Calu3 (cell line): ENCODE results near the gene STING1. TPM values are rescaled to one million over a fixed set of nuclear protein-coding genes. Genes with fewer than 3 reads are reported as not detected.
"Not testable (repeated sequence)": the region's sequence is repeated elsewhere in the genome, so short reads cannot be mapped to it uniquely, and the experiment has no call there.

Experiments used
- BruUV-seq: library from RNA; stranded (reverse); fragments of 400-500 nt; replicated peaks from 2 replicates; lab custom pipeline; 2021; lab: Mats Ljungman, UMichigan
- CTCF ChIA-PET: fragments of 300-600 bp; sonication (Branson Sonifier 250); formaldehyde crosslinking; loops from one replicate; lab custom pipeline; 2022; ENCODE audit warnings: antibody characterized with exemption; lab: Charles Lee
- DNase-seq: peaks from one replicate; pipeline ENCODE4 v3.0.0; 2022
- H3K27ac Mint-ChIP-seq: one replicate; pipeline ENCODE4 v1.8.0; 2022; ENCODE audit warnings: mixed read lengths; ENCODE audit not compliant: unreplicated experiment
- H3K27me3 Mint-ChIP-seq: one replicate; pipeline ENCODE4 v1.8.0; 2022; ENCODE audit warnings: mixed read lengths; ENCODE audit not compliant: unreplicated experiment
- H3K36me3 Mint-ChIP-seq: one replicate; pipeline ENCODE4 v1.8.0; 2022; ENCODE audit warnings: mild to moderate bottlenecking, moderate library complexity, mixed read lengths; ENCODE audit not compliant: insufficient read depth, unreplicated experiment
- H3K4me1 Mint-ChIP-seq: one replicate; pipeline ENCODE4 v1.8.0; 2022; ENCODE audit warnings: mild to moderate bottlenecking, low read depth, mixed read lengths; ENCODE audit not compliant: unreplicated experiment
- H3K4me3 Mint-ChIP-seq: one replicate; pipeline ENCODE4 v1.8.0; 2022; ENCODE audit warnings: mild to moderate bottlenecking, low read depth, moderate library complexity, mixed read lengths; ENCODE audit not compliant: unreplicated experiment
- H3K9me3 Mint-ChIP-seq: one replicate; pipeline ENCODE4 v1.8.0; 2022; ENCODE audit warnings: low read depth, mixed read lengths; ENCODE audit not compliant: unreplicated experiment
- CTCF ChIP-seq: fragments of 200-600 bp; IDR thresholded peaks from one replicate; pipeline ENCODE4 v1.8.0; 2022; ENCODE audit warnings: antibody characterized with exemption; ENCODE audit not compliant: unreplicated experiment
- intact Hi-C: fragments of 100-400 bp; cut with micrococcal nuclease; formaldehyde crosslinking; loops from one replicate; pipeline ENCODE4 v1.10.0; 2022; ENCODE audit not compliant: unreplicated experiment
- total RNA-seq: library from RNA; stranded (reverse); gene quantifications from 2 replicates; pipeline ENCODE4 v1.2.3, GENCODE V29; 2022

The STING1 gene
- total RNA-seq, 1 experiment from 2014 or later = 34.1 TPM

GRCh38 chr5:139525586-139526308 lies 43.2 kb upstream of the STING1 start:
- peaks cover 22% of the 10 kb centered on the region for H3K4me1 Mint-ChIP-seq
- intact Hi-C loops = loop anchor here (5.0 kb wide), 1 partner anchor 37 kb away; the partner anchor contains the start of gene UBE2D2
- H3K27ac Mint-ChIP-seq, H3K9me3 Mint-ChIP-seq, H3K36me3 Mint-ChIP-seq, H3K27me3 Mint-ChIP-seq, CTCF ChIA-PET, BruUV-seq: not testable (repeated sequence)
- DNase-seq = peak; percentile 13
- H3K4me3 Mint-ChIP-seq = peak overlapping the region; percentile 11

GRCh38 chr5:139524940-139525585 lies 42.5 kb upstream of the STING1 start:
- Mint-ChIP-seq H3K27me3 (no peaks in the 10 kb centered on the region), H3K4me1 (peaks cover 22% of the 10 kb centered on the region), H3K9me3 (no peaks in the 10 kb centered on the region), H3K36me3 (no peaks in the 10 kb centered on the region), H3K4me3 (no peak overlapping the region), H3K27ac (no peak overlapping the region)
- no TSS peak for BruUV-seq
- no peak for TF ChIP-seq CTCF
- no peak for DNase-seq
- CTCF ChIA-PET = interaction anchor here (0.6 kb wide), 1 partner anchor 23 kb away, joined by 3 read pairs; no protein-coding TSS in a partner anchor
- intact Hi-C loops = loop anchor here (5.0 kb wide), 1 partner anchor 37 kb away; the partner anchor contains the start of gene UBE2D2

- no peaks in the 10 kb centered on the region for H3K36me3 Mint-ChIP-seq
- peaks cover 22% of the 10 kb centered on the region for H3K4me1 Mint-ChIP-seq
- no peak for TF ChIP-seq CTCF
- H3K27ac Mint-ChIP-seq = no peak overlapping the region
- intact Hi-C loops = no loop called here
- CTCF ChIA-PET = interaction anchor here (0.6 kb wide), 1 partner anchor 22 kb away, joined by 3 read pairs; no protein-coding TSS in a partner anchor
- H3K27me3 Mint-ChIP-seq = no peaks in the 10 kb centered on the region
- H3K4me3 Mint-ChIP-seq = no peak overlapping the region
- no peaks in the 10 kb centered on the region for H3K9me3 Mint-ChIP-seq
- BruUV-seq = no TSS peak
- DNase-seq = no peak
These were observed 41.9 kb upstream of the STING1 start for GRCh38 chr5:139524446-139524845.

- no peak for DNase-seq
- no TSS peak for BruUV-seq
- H3K4me3 Mint-ChIP-seq = no peak overlapping the region
- no peak overlapping the region for H3K27ac Mint-ChIP-seq
- H3K27me3 Mint-ChIP-seq = no peaks in the 10 kb centered on the region
- H3K9me3 Mint-ChIP-seq = no peaks in the 10 kb centered on the region
- H3K36me3 Mint-ChIP-seq = peaks cover 2% of the 10 kb centered on the region
- TF ChIP-seq CTCF = no peak
- peaks cover 26% of the 10 kb centered on the region for H3K4me1 Mint-ChIP-seq
- CTCF ChIA-PET = no interaction called here
- intact Hi-C loops = no loop called here
These were observed 41.3 kb upstream of the STING1 start for GRCh38 chr5:139523635-139524445.
